HepG2 (cell line): Measurements from ENCODE around the gene SPOPL. TPM values are rescaled to one million over a fixed set of nuclear protein-coding genes. Genes with fewer than 3 reads are reported as not detected.

Experiments used
- ATAC-seq: fragments of 200-7000 bp; cut with Tn5 transposase; 3 replicates; pipeline ENCODE4 v1.9.1; 2020; ENCODE audit warnings: mild to moderate bottlenecking, moderate library complexity
- BruUV-seq: library from RNA; stranded (reverse); fragments of 400-500 nt; replicated peaks from 2 replicates; lab custom pipeline; 2021; lab: Mats Ljungman, UMichigan
- CTCF ChIA-PET: fragments of 300-600 bp; formaldehyde crosslinking; extraction: SDS; loops from one replicate; lab custom pipeline; 2021; ENCODE audit warnings: low total read pairs, inconsistent platforms, low intra/inter-chr PET ratio; lab: Yijun Ruan, JAX
- POLR2A ChIA-PET: fragments of 350-600 bp; sonication (Branson Sonifier 250); formaldehyde crosslinking; loops from one replicate; lab custom pipeline; 2020; ENCODE audit warnings: antibody characterized with exemption, inconsistent platforms; lab: Yijun Ruan, JAX
- DNase-seq: peaks from one replicate; pipeline ENCODE4 v3.0.0-alpha.2; 2015; ENCODE audit warnings: low spot score
- FAIRE-seq: peaks from 3 replicates; lab custom pipeline; 2011; peaks lifted over from hg19 to GRCh38; lab: Jason Lieb, UNC
- H2AFZ ChIP-seq: one replicate; pipeline ENCODE4 v1.6.1; 2011; ENCODE audit warnings: low read length, inconsistent platforms
- H3K27ac ChIP-seq: fragments of 300-600 bp; 3 replicates; pipeline ENCODE4 v1.8.0; 2011; ENCODE audit warnings: mixed run types, mild to moderate bottlenecking, mixed read lengths, low read length, inconsistent platforms; ENCODE audit not compliant: insufficient read depth; ENCODE audit errors: extremely low read length
- H3K27me3 ChIP-seq, 2 experiments: fragments of 200-600 bp in 1 of 2; 2 replicates in 1 of 2; 3 replicates in 1 of 2; pipeline versions ENCODE4 v1.6.0 to v1.8.0; 2011; ENCODE audit warnings: low read length in 2 of 2, mild to moderate bottlenecking in 2 of 2, moderate library complexity in 2 of 2, inconsistent platforms in 1 of 2; ENCODE audit not compliant: insufficient read depth in 2 of 2, control insufficient read depth in 1 of 2
- H3K36me3 ChIP-seq, 2 experiments: fragments of 200-600 bp in 1 of 2; replicated peaks in 1 of 2; 2 replicates in 1 of 2; 3 replicates in 1 of 2; pipeline versions ENCODE4 v1.5.1 to v1.8.0; 2011; ENCODE audit warnings: low read length in 2 of 2, inconsistent platforms in 1 of 2; ENCODE audit not compliant: insufficient read depth in 2 of 2, control insufficient read depth in 1 of 2
- H3K4me1 ChIP-seq: 2 replicates; pipeline ENCODE4 v1.5.1; 2012; ENCODE audit warnings: low read length, inconsistent platforms; ENCODE audit not compliant: insufficient read depth
- H3K4me2 ChIP-seq: 2 replicates; pipeline ENCODE4 v1.6.0; 2011; ENCODE audit warnings: low read depth, low read length, inconsistent platforms
- H3K4me3 ChIP-seq, 3 experiments: fragments of 200-600 bp in 1 of 3; sonication (generic), shearing (Covaris generic) in 1 of 3; replicated peaks in 1 of 3; 2 replicates each; pipeline ENCODE4 v1.5.1; 2011 to 2016; ENCODE audit warnings: low read length in 3 of 3, inconsistent platforms in 2 of 3, low read depth in 2 of 3, mild to moderate bottlenecking in 2 of 3, control low read depth in 1 of 3, mixed read lengths in 1 of 3; ENCODE audit not compliant: insufficient read depth in 1 of 3
- H3K79me2 ChIP-seq: one replicate; pipeline ENCODE4 v1.6.1; 2011; ENCODE audit warnings: low read length, inconsistent platforms; ENCODE audit not compliant: insufficient read depth
- H3K9ac ChIP-seq: 2 replicates; pipeline ENCODE4 v1.6.0; 2011; ENCODE audit warnings: mild to moderate bottlenecking, low read depth, low read length, inconsistent platforms; ENCODE audit not compliant: insufficient read depth
- H3K9me3 ChIP-seq: 2 replicates; pipeline ENCODE4 v1.5.1; 2012; ENCODE audit warnings: mild to moderate bottlenecking, low read length
- H4K20me1 ChIP-seq: 2 replicates; pipeline ENCODE4 v1.6.0; 2011; ENCODE audit warnings: inconsistent platforms, mild to moderate bottlenecking, low read length, moderate library complexity; ENCODE audit not compliant: insufficient read depth
- AHR ChIP-seq: IDR thresholded peaks from 2 replicates; pipeline ENCODE4 v1.6.1; 2018; ENCODE audit warnings: missing genetic modification reagents, missing compliant biosample characterization
- EP300 ChIP-seq, 3 experiments: sonication (generic) in 1 of 3; formaldehyde crosslinking in 1 of 3; IDR thresholded peaks; 2 replicates each; pipeline versions ENCODE4 v1.5.1 to v1.6.1; 2011 to 2020; ENCODE audit warnings: low read depth in 2 of 3, low read length in 2 of 3, borderline replicate concordance in 1 of 3, improper control_type of control experiment in 1 of 3, mild to moderate bottlenecking in 1 of 3, missing genetic modification reagents in 1 of 3, moderate library complexity in 1 of 3
- ZNF629 ChIP-seq: sonication (generic); formaldehyde crosslinking; conservative IDR thresholded peaks from 2 replicates; pipeline ENCODE4 v1.5.0; 2020; ENCODE audit warnings: missing genetic modification reagents
- WGBS: methylation state at CpG from one replicate; pipeline ENCODE4 v1.1.6; 2017; ENCODE audit warnings: low lambda C conversion rate; 5-methylcytosine and 5-hydroxymethylcytosine counted together
- in situ Hi-C: cut with HindIII; loops from 2 replicates; pipeline ENCODE4 v1.10.0; 2017; ENCODE audit warnings: low pct_unique_long_range_greater_than_20kb; ENCODE audit not compliant: extremely low pct_ligation_motif_present
- intact Hi-C: fragments of 100-400 bp; cut with micrococcal nuclease; formaldehyde crosslinking; loops from one replicate; pipeline ENCODE4 v1.10.0; 2022; ENCODE audit not compliant: unreplicated experiment
- polyA plus RNA-seq, 8 experiments: library from polyadenylated mRNA; depleted of rRNA in 3 of 8; stranded (reverse) in 7 of 8; unstranded in 1 of 8; fragments of >200 nt; fragmentation: Illumina TruSeq in 4 of 8; extraction: Trizol in 4 of 8; gene quantifications; 2 replicates each; pipeline versions ENCODE4 v1.2.1 to v1.2.3, GENCODE V29; 2011 to 2016; ENCODE audit warnings: low read depth in 4 of 8, missing spikeins in 1 of 8, mixed read lengths in 1 of 8; ENCODE audit not compliant: insufficient read depth in 1 of 8
- total RNA-seq, 5 experiments: library from RNA; depleted of rRNA; stranded (reverse); fragments of >200 nt; fragmentation: Illumina TruSeq; extraction: Trizol; gene quantifications; 2 replicates each; pipeline ENCODE4 v1.2.3, GENCODE V29; 2016; ENCODE audit warnings: low read depth in 1 of 5
- TF ChIP-seq, protein P1 (sequence below): sonication (generic); formaldehyde crosslinking; IDR thresholded peaks from 2 replicates; pipeline ENCODE4 v1.4.0; 2020; ENCODE audit warnings: missing genetic modification reagents

SPOPL gene
- total and polyA plus RNA-seq, 2 of the 13 experiments (the other 11 are each of a cell fraction or from before 2014, with no cell fraction given), result 12.6 to 51.6 TPM

DNA sequence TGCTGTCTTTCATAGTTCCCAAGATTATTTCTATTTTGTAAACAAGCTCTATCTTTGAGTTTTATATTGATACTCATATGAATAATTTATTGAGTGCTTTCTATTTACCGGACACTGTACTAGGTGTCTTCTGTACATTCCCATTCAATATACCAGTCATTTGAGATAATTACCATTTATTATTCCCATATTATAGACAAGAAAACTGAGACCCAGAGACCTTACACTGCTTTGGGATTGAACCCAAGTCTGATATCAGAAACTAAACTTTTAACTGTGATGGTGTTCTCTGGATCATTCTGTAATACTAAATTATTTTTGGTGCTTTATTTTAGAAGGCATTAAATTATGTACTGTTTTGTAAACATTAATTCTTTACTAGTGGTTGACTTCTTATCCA lies 17.3 kb downstream of the SPOPL start:
- WGBS, result 96% methylated on average over 1 of the region's 1 CpG
- POLR2A ChIA-PET, result interaction anchor here (1.8 kb wide), 1 partner anchor 18 kb away, joined by 8 read pairs; the partner anchor contains the start of gene SPOPL

DNA sequence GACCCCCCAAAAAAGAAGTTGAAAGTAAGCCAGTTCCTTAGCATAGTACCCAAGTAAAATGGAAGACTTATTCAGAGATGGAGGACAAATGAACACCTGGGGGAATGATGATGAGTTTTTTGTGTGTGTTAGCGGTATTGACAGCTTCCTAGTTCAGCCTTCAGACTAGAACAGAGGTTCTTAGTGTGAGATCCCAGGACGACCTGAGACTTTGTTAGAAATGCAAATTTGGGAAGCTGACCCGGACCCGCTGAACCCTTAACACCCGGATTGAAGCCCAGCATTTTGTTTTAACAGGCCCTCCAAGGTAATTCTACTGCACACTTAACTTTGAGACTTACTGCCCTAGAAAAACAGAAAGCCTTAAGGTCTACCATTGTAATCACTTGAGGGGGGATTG lies 20.3 kb downstream of the SPOPL start:
- ChIA-PET CTCF (no interaction called here), POLR2A (no interaction called here)
- Histone ChIP-seq H3K79me2 (peaks cover 79% of the 10 kb centered on the region), H3K4me3 (no peak overlapping the region), H3K27ac (no peak overlapping the region), H4K20me1 (peaks cover 6% of the 10 kb centered on the region), H3K4me2 (no peak overlapping the region), H3K36me3 (peaks cover 2 to 4% of the 10 kb centered on the region in 2 experiments; a peak in 3 of 5 replicates), H3K4me1 (peaks cover 27% of the 10 kb centered on the region), H3K27me3 (no peaks in the 10 kb centered on the region), H3K9ac (no peak overlapping the region), H3K9me3 (peaks cover 16% of the 10 kb centered on the region; the same call in 1 of the 2 replicates), H2AFZ (no peak overlapping the region)
- DNase-seq (no peak), ATAC-seq (no peak), FAIRE-seq (no peak)
- intact Hi-C loops (no loop called here), in situ Hi-C loops (no loop called here)
- BruUV-seq, result no TSS peak
- TF ChIP-seq, protein P1, sequence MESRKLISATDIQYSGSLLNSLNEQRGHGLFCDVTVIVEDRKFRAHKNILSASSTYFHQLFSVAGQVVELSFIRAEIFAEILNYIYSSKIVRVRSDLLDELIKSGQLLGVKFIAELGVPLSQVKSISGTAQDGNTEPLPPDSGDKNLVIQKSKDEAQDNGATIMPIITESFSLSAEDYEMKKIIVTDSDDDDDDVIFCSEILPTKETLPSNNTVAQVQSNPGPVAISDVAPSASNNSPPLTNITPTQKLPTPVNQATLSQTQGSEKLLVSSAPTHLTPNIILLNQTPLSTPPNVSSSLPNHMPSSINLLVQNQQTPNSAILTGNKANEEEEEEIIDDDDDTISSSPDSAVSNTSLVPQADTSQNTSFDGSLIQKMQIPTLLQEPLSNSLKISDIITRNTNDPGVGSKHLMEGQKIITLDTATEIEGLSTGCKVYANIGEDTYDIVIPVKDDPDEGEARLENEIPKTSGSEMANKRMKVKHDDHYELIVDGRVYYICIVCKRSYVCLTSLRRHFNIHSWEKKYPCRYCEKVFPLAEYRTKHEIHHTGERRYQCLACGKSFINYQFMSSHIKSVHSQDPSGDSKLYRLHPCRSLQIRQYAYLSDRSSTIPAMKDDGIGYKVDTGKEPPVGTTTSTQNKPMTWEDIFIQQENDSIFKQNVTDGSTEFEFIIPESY, result peak; percentile 29; the same call in 1 of the 2 replicates
- TF ChIP-seq EP300 (IDR thresholded peaks at IDR 0.05; ENCODE audit: low read depth in 2 of 2, low read length in 2 of 2) (no peak), EP300 (CRISPR knock-in tag; IDR thresholded peaks at IDR 0.05; ENCODE audit: borderline replicate concordance) (no peak)
- 94% methylated on average over 5 of the region's 5 CpGs for whole genome bisulfite sequencing

More for the DNA sequence above, 17.3 kb downstream of the SPOPL start:
- Histone ChIP-seq H3K36me3 (peaks cover under 1 to 2% of the 10 kb centered on the region in 2 experiments; a peak in 3 of 5 replicates), H3K4me3 (no peak overlapping the region), H3K4me1 (peaks cover 57% of the 10 kb centered on the region), H3K79me2 (peaks cover 85% of the 10 kb centered on the region), H3K4me2 (no peak overlapping the region), H3K27me3 (no peaks in the 10 kb centered on the region), H3K9me3 (peaks cover 9% of the 10 kb centered on the region; the same call in 1 of the 2 replicates), H4K20me1 (peaks cover 30% of the 10 kb centered on the region), H3K9ac (no peak overlapping the region), H2AFZ (no peak overlapping the region), H3K27ac (no peak overlapping the region)
- BruUV-seq, result no TSS peak
- in situ Hi-C loops, result no loop called here
- no peak for TF ChIP-seq AHR (CRISPR knock-in tag)
- peak; percentile 70 for TF ChIP-seq ZNF629 (CRISPR knock-in tag)
- DNase-seq, result no peak
- FAIRE-seq, result no peak
- intact Hi-C loops, result no loop called here
- ATAC-seq, result no peak
- CTCF ChIA-PET, result no interaction called here
